Karpas-422 (cell line): ENCODE data around the gene FBLN5. TPM values are rescaled to one million over a fixed set of nuclear protein-coding genes. Genes with fewer than 3 reads are reported as not detected.
A peak's percentile ranks its signal among the peaks of the same experiment; 100 is the strongest.

Experiments used
- DNase-seq: peaks from one replicate; pipeline ENCODE4 v3.0.0-alpha.2; 2015
- H2AFZ ChIP-seq: fragments of 200-600 bp; sonication (generic); 2 replicates; pipeline ENCODE4 v1.6.1; 2014; ENCODE audit warnings: antibody characterized with exemption, low read length, mixed read lengths
- H3K27ac ChIP-seq: fragments of 200-600 bp; sonication (generic); 2 replicates; pipeline ENCODE4 v1.5.1; 2014; ENCODE audit warnings: mild to moderate bottlenecking, low read length, moderate library complexity
- H3K27me3 ChIP-seq: fragments of 200-600 bp; sonication (generic); 2 replicates; pipeline ENCODE4 v1.6.1; 2014; ENCODE audit warnings: low read length, mixed read lengths
- H3K36me3 ChIP-seq: fragments of 200-600 bp; sonication (generic); 2 replicates; pipeline ENCODE4 v1.6.1; 2014; ENCODE audit warnings: low read length, mixed read lengths; ENCODE audit not compliant: insufficient read depth
- H3K4me1 ChIP-seq: fragments of 200-600 bp; sonication (generic); 2 replicates; pipeline ENCODE4 v1.6.1; 2014; ENCODE audit warnings: mild to moderate bottlenecking, low read length, mixed read lengths
- H3K4me2 ChIP-seq: fragments of 200-600 bp; sonication (generic); 2 replicates; pipeline ENCODE4 v1.6.1; 2014; ENCODE audit warnings: low read length, low read depth, mild to moderate bottlenecking; ENCODE audit not compliant: poor library complexity, severe bottlenecking
- H3K4me3 ChIP-seq: fragments of 200-600 bp; sonication (generic); 2 replicates; pipeline ENCODE4 v1.5.1; 2014; ENCODE audit warnings: mild to moderate bottlenecking, antibody characterized with exemption, low read length, mixed read lengths
- H3K79me2 ChIP-seq: fragments of 200-600 bp; sonication (generic); 2 replicates; pipeline ENCODE4 v1.6.1; 2014; ENCODE audit warnings: mild to moderate bottlenecking, low read length, mixed read lengths
- H3K9ac ChIP-seq: fragments of 200-600 bp; sonication (generic); 2 replicates; pipeline ENCODE4 v1.6.0; 2014; ENCODE audit warnings: low read length
- H3K9me2 ChIP-seq: fragments of 200-600 bp; sonication (generic), shearing (Covaris generic); replicated peaks from 2 replicates; pipeline ENCODE4 v1.6.0; 2014; ENCODE audit warnings: mild to moderate bottlenecking, low read length, moderate library complexity; ENCODE audit not compliant: insufficient read depth
- H3K9me3 ChIP-seq: fragments of 300-700, 200-600 bp; sonication (generic); 2 replicates; pipeline ENCODE4 v1.6.1; 2014; ENCODE audit warnings: low read length, mixed read lengths
- H4K20me1 ChIP-seq: fragments of 200-600 bp; sonication (generic); 2 replicates; pipeline ENCODE4 v1.6.1; 2014; ENCODE audit warnings: mild to moderate bottlenecking, antibody characterized with exemption, low read length, low read depth; ENCODE audit not compliant: insufficient read depth
- total RNA-seq: library from RNA; depleted of rRNA; stranded (reverse); fragments of >200 nt; shearing (Covaris generic); gene quantifications from 2 replicates; pipeline ENCODE4 v1.2.3, GENCODE V29; 2014; ENCODE audit warnings: low replicate concordance

FBLN5 gene
- total RNA-seq, 1 experiment from 2014 or later, result not detected

DNA sequence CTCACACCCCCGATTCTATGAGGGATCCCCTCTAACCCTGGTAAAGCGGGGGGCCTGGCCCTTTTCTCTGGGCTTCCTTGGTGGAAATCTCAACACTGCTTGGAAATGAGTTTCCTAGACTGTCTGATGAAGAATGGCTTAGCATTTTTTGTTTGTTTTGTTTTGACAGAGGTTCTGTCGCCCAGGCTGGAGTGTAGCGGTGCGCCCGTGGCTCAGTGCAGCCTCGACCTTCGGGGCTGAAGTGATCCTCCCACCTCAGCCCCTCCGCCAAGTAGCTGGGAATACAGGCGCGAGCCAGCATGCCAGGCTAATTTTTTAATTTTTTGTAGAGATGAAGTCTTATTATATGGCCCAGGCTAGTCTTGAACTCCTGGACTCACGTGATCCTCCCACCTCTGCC is 110.4 kb downstream of the FBLN5 start:
- Histone ChIP-seq H3K27ac (no peak overlapping the region), H3K9ac (no peak overlapping the region), H3K36me3 (no peaks in the 10 kb centered on the region)

GRCh38 chr14:91835920-91836843 is 111.3 kb downstream of the FBLN5 start:
- Histone ChIP-seq H3K36me3 (no peaks in the 10 kb centered on the region), H3K9ac (no peak overlapping the region), H3K9me2 (no peaks in the 10 kb centered on the region), H3K4me3 (no peak overlapping the region), H3K9me3 (no peaks in the 10 kb centered on the region), H3K4me1 (no peaks in the 10 kb centered on the region), H3K27ac (no peak overlapping the region), H3K4me2 (no peak overlapping the region), H3K27me3 (no peaks in the 10 kb centered on the region), H3K79me2 (no peaks in the 10 kb centered on the region), H4K20me1 (no peaks in the 10 kb centered on the region), H2AFZ (no peak overlapping the region)
- no peak for DNase-seq

More for the DNA sequence above, 110.4 kb downstream of the FBLN5 start:
- H3K79me2 ChIP-seq, result no peaks in the 10 kb centered on the region
- no peak overlapping the region for H3K4me2 ChIP-seq
- no peak overlapping the region for H2AFZ ChIP-seq
- H3K9me3 ChIP-seq, result no peaks in the 10 kb centered on the region
- H3K4me1 ChIP-seq, result no peaks in the 10 kb centered on the region
- DNase-seq, result no peak
- no peak overlapping the region for H3K4me3 ChIP-seq
- no peaks in the 10 kb centered on the region for H3K9me2 ChIP-seq
- no peaks in the 10 kb centered on the region for H3K27me3 ChIP-seq
- no peaks in the 10 kb centered on the region for H4K20me1 ChIP-seq

- Histone ChIP-seq H3K4me1 (no peaks in the 10 kb centered on the region; the same call in 1 of the 2 replicates), H4K20me1 (no peaks in the 10 kb centered on the region), H3K27ac (no peak overlapping the region), H3K36me3 (no peaks in the 10 kb centered on the region), H3K9me2 (no peaks in the 10 kb centered on the region), H3K4me3 (no peak overlapping the region), H3K27me3 (no peaks in the 10 kb centered on the region), H3K4me2 (no peak overlapping the region), H3K79me2 (no peaks in the 10 kb centered on the region), H2AFZ (no peak overlapping the region), H3K9ac (no peak overlapping the region), H3K9me3 (no peaks in the 10 kb centered on the region)
- no peak for DNase-seq
These were observed 112.1 kb downstream of the FBLN5 start for GRCh38 chr14:91835197-91835919.

DNA sequence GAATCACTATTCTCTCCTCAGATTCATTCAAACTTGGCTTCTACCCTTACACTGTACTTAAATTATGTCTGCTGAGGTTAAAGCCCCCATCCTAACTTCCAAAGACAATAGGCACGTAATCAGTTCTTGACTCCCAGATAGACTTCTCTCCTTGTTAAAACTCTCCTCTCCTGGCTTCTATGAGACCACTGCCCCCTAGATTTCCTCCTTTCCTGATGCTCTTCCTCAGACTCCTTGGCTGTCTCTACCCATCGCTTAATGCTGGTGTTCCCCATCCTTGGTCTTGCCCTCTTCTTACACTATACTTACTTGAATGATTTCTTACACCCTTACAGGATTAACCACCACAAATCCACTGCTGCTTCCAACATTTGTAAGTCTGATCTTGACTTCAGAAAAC is 112.9 kb downstream of the FBLN5 start:
- H3K9ac ChIP-seq, result no peak overlapping the region
- H3K79me2 ChIP-seq, result no peaks in the 10 kb centered on the region
- no peak overlapping the region for H2AFZ ChIP-seq
- no peak overlapping the region for H3K4me3 ChIP-seq
- no peaks in the 10 kb centered on the region; the same call in 1 of the 2 replicates for H3K4me1 ChIP-seq
- no peaks in the 10 kb centered on the region for H3K36me3 ChIP-seq
- H4K20me1 ChIP-seq, result no peaks in the 10 kb centered on the region
- no peak for DNase-seq
- H3K9me3 ChIP-seq, result no peaks in the 10 kb centered on the region
- no peak overlapping the region for H3K4me2 ChIP-seq
- H3K27ac ChIP-seq, result no peak overlapping the region
- no peaks in the 10 kb centered on the region for H3K27me3 ChIP-seq
- H3K9me2 ChIP-seq, result no peaks in the 10 kb centered on the region

GRCh38 chr14:91831337-91831736 is 116.2 kb downstream of the FBLN5 start:
- H4K20me1 ChIP-seq, result no peaks in the 10 kb centered on the region
- no peaks in the 10 kb centered on the region for H3K9me2 ChIP-seq
- H3K79me2 ChIP-seq, result no peaks in the 10 kb centered on the region
- no peaks in the 10 kb centered on the region for H3K9me3 ChIP-seq
- no peak overlapping the region for H3K9ac ChIP-seq
- H3K4me1 ChIP-seq, result no peaks in the 10 kb centered on the region; the same call in 1 of the 2 replicates
- no peak overlapping the region for H3K27ac ChIP-seq
- no peaks in the 10 kb centered on the region for H3K36me3 ChIP-seq
- no peaks in the 10 kb centered on the region for H3K27me3 ChIP-seq
- DNase-seq, result no peak
- H3K4me3 ChIP-seq, result no peak overlapping the region
- no peak overlapping the region for H3K4me2 ChIP-seq
- H2AFZ ChIP-seq, result no peak overlapping the region

DNA sequence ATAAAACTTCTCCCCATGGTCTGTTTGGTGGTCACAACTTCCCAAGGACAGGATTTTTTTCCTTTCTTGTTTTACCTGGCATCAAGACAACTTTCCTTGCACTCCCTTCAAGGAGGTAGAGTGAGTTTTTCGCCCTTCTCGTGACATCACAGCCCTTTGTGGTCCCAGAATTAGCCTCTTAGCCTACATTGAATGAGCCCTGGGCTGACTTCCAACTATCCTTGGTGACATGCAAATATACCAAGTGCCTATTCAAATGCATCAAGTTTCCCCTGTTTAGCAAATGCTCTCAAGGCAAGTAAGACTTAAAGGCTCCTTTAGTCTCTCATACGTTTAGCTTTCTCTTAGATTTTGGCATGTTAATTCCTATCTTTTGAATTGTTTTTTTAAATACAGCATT is 116.7 kb downstream of the FBLN5 start:
- Histone ChIP-seq H3K9ac (no peak overlapping the region), H2AFZ (no peak overlapping the region), H3K4me1 (no peaks in the 10 kb centered on the region; the same call in 1 of the 2 replicates), H3K9me2 (no peaks in the 10 kb centered on the region), H3K9me3 (no peaks in the 10 kb centered on the region), H3K4me3 (no peak overlapping the region), H3K27ac (no peak overlapping the region), H3K36me3 (no peaks in the 10 kb centered on the region), H3K4me2 (no peak overlapping the region), H4K20me1 (no peaks in the 10 kb centered on the region), H3K79me2 (no peaks in the 10 kb centered on the region), H3K27me3 (no peaks in the 10 kb centered on the region)
- DNase-seq, result peak; percentile 51

- H3K27me3 ChIP-seq, result no peaks in the 10 kb centered on the region
- no peak overlapping the region for H2AFZ ChIP-seq
- no peak overlapping the region for H3K27ac ChIP-seq
- H3K4me2 ChIP-seq, result no peak overlapping the region
- H3K9ac ChIP-seq, result no peak overlapping the region
- no peaks in the 10 kb centered on the region for H3K9me3 ChIP-seq
- H3K79me2 ChIP-seq, result no peaks in the 10 kb centered on the region
- no peak for DNase-seq
- H3K4me1 ChIP-seq, result no peaks in the 10 kb centered on the region; the same call in 1 of the 2 replicates
- H3K36me3 ChIP-seq, result no peaks in the 10 kb centered on the region
- no peaks in the 10 kb centered on the region for H4K20me1 ChIP-seq
- H3K4me3 ChIP-seq, result no peak overlapping the region
- H3K9me2 ChIP-seq, result no peaks in the 10 kb centered on the region
These were observed 118.0 kb downstream of the FBLN5 start for GRCh38 chr14:91829511-91829910.

- no peak for DNase-seq
- no peaks in the 10 kb centered on the region for H3K9me2 ChIP-seq
- H3K9ac ChIP-seq, result no peak overlapping the region
- H3K79me2 ChIP-seq, result no peaks in the 10 kb centered on the region
- no peak overlapping the region for H3K4me2 ChIP-seq
- no peaks in the 10 kb centered on the region for H3K9me3 ChIP-seq
- H3K4me1 ChIP-seq, result no peaks in the 10 kb centered on the region; the same call in 1 of the 2 replicates
- H2AFZ ChIP-seq, result no peak overlapping the region
- H3K27ac ChIP-seq, result no peak overlapping the region
- no peaks in the 10 kb centered on the region for H4K20me1 ChIP-seq
- H3K36me3 ChIP-seq, result no peaks in the 10 kb centered on the region
- no peaks in the 10 kb centered on the region for H3K27me3 ChIP-seq
- no peak overlapping the region for H3K4me3 ChIP-seq
These were observed 119.7 kb downstream of the FBLN5 start for GRCh38 chr14:91827746-91828145.
